Measurements from ENCODE around the gene AUTS2.

AUTS2 gene

DNA sequence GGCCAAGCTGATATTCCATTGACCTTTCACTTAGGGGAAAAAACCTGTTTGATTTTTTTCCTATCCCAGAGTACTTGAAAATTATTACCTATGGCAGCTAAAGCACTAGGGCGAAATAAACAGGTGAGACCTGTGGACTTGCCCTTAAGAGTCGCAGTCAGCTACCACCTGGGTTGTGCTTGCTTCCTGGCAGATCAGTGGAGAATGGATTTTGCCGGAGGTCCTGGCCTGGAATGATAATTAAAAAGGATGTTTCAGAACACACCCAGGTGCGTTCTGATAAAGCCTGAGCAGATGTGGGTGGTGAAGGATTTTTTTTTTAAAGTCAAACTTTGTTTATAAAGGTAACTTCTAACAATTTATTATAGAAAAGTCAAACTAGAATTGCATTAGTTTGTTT lies 59.1 kb downstream of the AUTS2 start:
- no peak overlapping the region for H3K4me3 ChIP-seq (replicated peaks in 1 of 2; ENCODE audit: low read depth in 2 of 2, low read length in 2 of 2)
- TF ChIP-seq CTCF (IDR thresholded peaks at IDR 0.05; ENCODE audit: low read depth, low read length): no peak
- DNase-seq (ENCODE audit: low read depth in 2 of 2): no peak

DNA sequence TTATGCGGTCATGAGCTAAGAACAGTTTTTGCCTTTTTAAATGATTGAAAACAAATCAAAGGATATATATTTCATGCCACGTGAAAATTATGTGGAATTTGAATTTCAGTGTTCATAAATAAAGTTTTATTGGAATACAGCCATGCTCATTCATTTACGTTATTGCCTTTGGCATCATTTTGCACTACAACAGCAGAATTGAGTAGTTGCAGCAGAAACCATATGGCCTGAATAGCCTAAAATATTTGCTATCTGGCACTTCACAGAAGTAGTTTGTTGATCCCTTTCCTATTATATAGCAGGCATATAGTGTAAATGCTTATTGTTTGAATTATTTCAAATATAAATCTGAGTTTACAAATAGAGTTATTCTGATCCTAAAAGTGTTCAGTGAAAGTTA lies 59.7 kb downstream of the AUTS2 start:
- no peak for TF ChIP-seq CTCF (IDR thresholded peaks at IDR 0.05; ENCODE audit: low read depth, low read length)
- no peak overlapping the region for H3K4me3 ChIP-seq (replicated peaks in 1 of 2; ENCODE audit: low read depth in 2 of 2, low read length in 2 of 2)
- no peak for DNase-seq (ENCODE audit: low read depth in 2 of 2)

DNA sequence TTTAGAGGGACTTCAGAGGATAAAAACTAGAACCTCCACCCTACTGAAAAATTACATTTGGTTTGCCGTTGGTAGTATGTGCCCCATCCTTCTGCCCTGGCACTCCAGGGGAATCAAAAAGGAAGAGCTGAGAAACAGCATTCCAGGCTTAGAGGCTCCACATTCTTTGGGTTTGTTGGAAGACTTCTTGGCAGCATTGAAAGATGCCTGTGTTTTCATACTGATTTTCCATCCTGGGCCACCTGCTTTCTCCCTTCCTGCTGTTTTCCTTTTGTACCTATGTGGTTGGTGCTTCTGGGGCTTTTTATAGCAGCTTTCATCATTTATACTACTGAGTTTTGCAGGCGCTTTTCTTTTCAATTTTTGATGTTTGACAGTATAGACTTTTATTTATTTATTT lies 61.7 kb downstream of the AUTS2 start:
- no peak overlapping the region for H3K4me3 ChIP-seq (replicated peaks in 1 of 2; ENCODE audit: low read depth in 2 of 2, low read length in 2 of 2)
- TF ChIP-seq CTCF (IDR thresholded peaks at IDR 0.05; ENCODE audit: low read depth, low read length): no peak
- DNase-seq (ENCODE audit: low read depth in 2 of 2): peak in 1 of 2 donors; percentile 15

- H3K4me3 ChIP-seq (replicated peaks in 1 of 2; ENCODE audit: low read depth in 2 of 2, low read length in 2 of 2): no peak overlapping the region
- TF ChIP-seq CTCF (IDR thresholded peaks at IDR 0.05; ENCODE audit: low read depth, low read length): no peak
- no peak for DNase-seq (ENCODE audit: low read depth in 2 of 2)
These were observed 63.1 kb downstream of the AUTS2 start for GRCh38 chr7:69661342-69661741.

DNA sequence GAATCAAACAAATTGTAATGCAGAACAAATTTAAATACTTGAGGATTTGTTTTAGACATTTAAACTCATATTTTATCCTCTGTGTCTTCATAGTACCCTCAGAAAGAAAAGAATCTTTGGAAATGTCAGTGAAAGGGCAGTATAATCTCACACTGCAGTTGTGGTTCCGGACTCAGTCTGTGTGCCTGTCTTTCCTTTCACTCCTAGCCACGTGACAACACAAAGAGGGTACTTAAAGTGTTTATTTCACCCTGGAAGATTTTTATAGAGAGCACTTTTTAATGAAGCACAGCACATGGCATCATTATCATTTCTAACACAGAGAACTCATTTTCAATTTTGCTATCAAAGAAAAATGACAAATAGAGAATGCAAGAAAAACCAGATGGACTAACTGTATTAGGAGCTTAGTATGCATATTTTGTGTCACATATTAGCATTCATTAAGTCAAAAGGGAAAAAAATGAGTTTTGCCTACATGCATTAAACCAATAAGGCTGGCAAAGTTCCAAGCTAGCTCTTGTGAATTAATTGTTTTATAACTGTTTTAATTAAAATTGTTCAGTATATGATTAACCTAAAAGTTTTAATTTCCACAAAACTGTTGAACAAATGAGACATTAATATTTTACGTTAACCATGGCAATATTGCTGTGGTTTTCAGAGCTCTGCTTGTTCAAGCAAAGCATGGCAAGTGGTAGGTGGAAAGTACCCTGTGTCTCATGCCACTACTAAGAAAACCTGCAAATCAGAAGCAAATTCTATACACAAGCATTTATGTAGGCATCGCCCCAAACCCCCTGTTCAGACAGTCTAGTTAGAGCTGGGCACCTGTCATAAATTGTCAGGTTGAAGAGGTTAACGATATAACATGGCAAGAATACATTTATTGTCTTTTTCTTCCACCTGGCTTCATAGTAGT lies 65.9 kb downstream of the AUTS2 start:
- no peak for DNase-seq (ENCODE audit: low read depth in 2 of 2)
- TF ChIP-seq CTCF (IDR thresholded peaks at IDR 0.05; ENCODE audit: low read depth, low read length): no peak
- no peak overlapping the region for H3K4me3 ChIP-seq (replicated peaks in 1 of 2; ENCODE audit: low read depth in 2 of 2, low read length in 2 of 2)

- DNase-seq (ENCODE audit: low read depth in 2 of 2): no peak
- H3K4me3 ChIP-seq (replicated peaks in 1 of 2; ENCODE audit: low read depth in 2 of 2, low read length in 2 of 2): no peak overlapping the region
- no peak for TF ChIP-seq CTCF (IDR thresholded peaks at IDR 0.05; ENCODE audit: low read depth, low read length)
These were observed 67.1 kb downstream of the AUTS2 start for GRCh38 chr7:69665369-69665768.
